Renal cortical epithelial cell (primary cell): Measurements from ENCODE around the gene CD7. TPM values are rescaled to one million over a fixed set of nuclear protein-coding genes. Genes with fewer than 3 reads are reported as not detected.
"Not testable (repeated sequence)": the region's sequence is repeated elsewhere in the genome, so short reads cannot be mapped to it uniquely, and the experiment has no call there.

Experiments
- DNase-seq: peaks from one replicate; pipeline ENCODE4 v3.0.0-alpha.2; 2011; ENCODE audit warnings: low read depth
- total RNA-seq: library from RNA; depleted of rRNA; stranded (reverse); fragments of >200 nt; gene quantifications from 2 replicates; pipeline ENCODE4 v1.2.3, GENCODE V29; 2014

The CD7 gene
- total RNA-seq: not detected in 2 replicates

DNA sequence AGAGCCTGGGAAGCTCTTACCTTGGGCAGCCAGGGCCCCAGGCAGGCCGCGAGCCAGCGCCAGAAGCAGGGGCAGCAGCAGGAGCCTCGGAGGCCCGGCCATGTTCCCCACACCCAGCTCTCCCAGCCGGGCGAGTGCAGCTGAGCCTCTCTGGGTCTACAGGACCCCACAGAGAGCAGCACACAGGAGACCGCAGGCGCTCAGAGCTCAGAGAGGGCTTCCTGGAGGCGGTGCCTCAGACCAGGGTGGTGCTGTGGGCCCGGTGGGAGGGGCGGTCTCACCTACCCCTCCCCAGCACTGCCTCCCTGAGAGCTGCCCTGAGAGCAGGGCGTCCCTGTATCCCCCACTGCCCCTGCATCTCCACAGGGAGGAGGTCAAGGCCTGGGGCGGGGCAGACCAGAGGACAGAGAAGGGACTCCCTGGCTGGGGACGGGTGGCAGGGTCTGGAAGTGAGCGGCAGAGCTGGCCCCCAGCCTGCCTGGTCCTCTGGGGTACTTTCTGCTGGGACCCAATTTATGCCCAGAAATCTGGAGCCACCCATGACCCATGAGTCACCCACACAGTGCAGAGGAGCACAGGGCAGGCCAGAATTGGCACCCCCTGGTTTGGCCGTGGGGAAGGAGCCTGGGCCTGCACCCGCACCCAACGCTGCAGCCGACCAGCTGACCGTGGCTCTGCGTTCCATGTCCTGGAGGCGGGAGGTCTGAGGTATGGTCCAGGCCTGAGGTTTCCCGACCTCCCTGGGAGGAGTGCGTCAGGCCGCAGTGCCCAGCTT is at the start of gene CD7:
Gene CD7 (minus strand): TSS at position 215 of the 775 bp plus-strand sequence. CDS start 113 bp downstream, at position 102.
- DNase-seq: no peak

- no peak for DNase-seq
These were observed 49.3 kb upstream of the CD7 start for GRCh38 chr17:82366749-82367148.

- DNase-seq: no peak
These were observed 48.3 kb upstream of the CD7 start for GRCh38 chr17:82365606-82366295.

GRCh38 chr17:82361885-82362633 is 44.7 kb upstream of the CD7 start:
- no peak for DNase-seq

- DNase-seq: peak; percentile 50
These were observed 42.2 kb upstream of the CD7 start for GRCh38 chr17:82359451-82360074.

GRCh38 chr17:82358465-82359350 is 41.3 kb upstream of the CD7 start, which contains the start of gene TEX19:
TSS of gene TEX19 (plus strand) at chr17:82359247. CDS start at chr17:82362151, 2,904 bp downstream.
- peak; percentile 34 for DNase-seq

- no peak for DNase-seq
These were observed 40.0 kb upstream of the CD7 start for GRCh38 chr17:82357394-82357793.

DNA sequence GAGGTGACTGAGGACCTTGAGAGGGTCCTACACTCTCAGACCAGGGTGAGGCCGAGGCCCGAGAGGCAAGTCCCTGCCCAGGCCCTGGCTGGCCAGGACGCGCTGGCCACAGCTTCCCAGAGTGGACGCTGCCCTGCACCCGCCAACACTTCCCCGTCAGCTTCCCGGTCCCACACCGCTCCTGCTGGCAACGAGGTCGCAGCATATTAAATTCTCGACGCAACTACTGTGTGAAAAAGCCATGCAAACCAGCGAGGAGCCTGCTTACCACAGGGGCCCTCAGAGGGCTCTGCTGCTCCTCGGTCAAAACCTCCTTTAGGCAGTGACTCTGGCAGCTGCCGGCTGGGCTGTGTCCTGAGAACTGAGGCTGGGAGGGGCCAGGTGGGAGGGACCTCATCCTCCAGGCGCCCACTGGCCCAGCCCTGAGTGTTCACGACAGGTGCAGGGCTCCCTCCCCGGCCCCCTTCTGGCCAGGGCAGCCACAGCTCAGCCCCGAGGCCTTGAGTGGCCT is 39.5 kb upstream of the CD7 start:
- no peak for DNase-seq

GRCh38 chr17:82355770-82356427 is 38.5 kb upstream of the CD7 start:
- DNase-seq: peak; percentile 81

DNA sequence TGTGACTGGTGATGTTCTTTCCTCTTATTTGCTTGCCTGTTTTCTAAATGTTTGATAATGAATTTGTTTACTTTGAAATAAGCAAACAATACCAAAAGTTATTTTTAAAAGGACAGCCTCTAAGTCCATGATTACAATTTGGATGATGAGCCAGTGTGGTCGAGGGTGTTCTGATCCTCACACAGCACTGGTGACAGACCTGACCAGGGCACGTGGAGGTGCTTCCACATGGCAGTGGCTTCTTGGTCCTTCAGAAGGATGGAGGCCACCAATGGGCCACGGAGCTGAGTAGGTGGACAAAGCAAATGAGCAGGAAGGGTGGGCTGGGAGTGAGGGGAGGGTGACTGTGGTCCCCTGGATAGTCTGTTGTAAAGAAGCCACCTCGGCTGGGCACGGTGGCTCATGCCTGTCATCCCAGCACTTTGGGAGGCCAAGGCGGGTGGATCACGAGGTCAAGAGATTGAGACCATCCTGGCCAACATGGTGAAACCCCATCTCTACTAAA is 37.4 kb upstream of the CD7 start:
- DNase-seq: no peak

- no peak for DNase-seq
These were observed 36.1 kb upstream of the CD7 start for GRCh38 chr17:82353484-82353883.

GRCh38 chr17:82351713-82352488 is 34.5 kb upstream of the CD7 start:
- peak; percentile 72 for DNase-seq

DNA sequence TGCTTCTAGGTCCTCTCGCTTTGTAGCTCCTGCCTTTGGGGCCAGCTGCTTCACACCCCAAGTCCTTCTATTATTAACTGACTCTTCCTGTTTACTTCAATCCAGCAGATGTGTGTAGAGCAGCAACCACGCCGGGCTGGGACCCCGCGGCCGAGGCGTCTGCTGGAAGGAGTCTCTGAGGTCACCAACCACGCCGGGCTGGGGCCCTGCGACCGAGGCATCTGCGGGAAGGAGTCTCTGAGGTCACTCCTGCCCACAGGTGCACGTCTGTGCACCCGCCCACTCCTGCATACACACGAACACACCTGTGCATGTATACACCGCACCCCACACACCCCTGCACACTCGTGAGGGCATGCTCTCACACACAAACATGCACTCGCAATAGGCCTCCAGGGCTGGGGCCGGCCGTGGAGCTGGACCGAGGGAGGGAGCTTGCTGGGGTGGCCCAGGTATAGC is 33.9 kb upstream of the CD7 start:
- DNase-seq: no peak

DNA sequence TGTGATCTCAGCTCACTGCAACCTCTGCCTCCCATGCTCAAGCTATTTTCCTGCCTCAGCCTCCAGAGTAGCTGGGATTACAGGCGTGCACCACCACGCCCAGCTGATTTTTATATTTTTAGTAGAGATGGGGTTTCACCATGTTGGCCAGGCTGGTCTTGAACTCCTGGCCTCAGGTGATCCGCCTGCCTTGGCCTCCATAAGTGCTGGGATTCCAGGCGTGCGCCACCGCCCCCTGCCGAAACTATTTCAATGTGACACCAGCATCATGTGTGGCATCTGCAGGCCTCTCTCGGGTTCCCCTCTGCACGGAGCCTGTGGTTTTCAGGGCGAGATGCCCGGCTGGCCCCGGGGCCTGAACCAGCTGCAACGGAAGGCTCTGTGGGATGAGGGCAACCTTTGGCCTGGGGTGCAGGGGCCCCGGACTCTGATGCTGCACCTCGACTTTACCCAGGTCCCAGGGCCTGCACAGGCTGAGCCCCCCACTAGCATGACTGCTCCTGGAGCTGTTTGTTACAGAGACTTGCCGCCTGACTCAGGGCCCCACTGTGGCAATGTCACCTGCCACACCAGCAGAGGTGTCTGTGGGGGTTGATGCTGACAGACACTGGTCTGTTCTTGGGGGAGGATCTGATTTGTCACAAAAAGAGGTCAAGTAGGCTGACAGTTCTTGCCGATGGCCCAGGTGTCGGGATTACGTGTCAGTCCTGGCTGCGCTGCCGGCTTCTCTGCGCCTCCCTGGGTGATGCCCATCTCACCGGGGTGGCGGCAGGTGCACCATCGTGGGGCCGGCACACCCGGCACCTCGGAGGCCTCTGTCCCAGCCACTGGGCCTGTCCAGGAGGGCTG is 33.0 kb upstream of the CD7 start:
- DNase-seq: no peak

DNA sequence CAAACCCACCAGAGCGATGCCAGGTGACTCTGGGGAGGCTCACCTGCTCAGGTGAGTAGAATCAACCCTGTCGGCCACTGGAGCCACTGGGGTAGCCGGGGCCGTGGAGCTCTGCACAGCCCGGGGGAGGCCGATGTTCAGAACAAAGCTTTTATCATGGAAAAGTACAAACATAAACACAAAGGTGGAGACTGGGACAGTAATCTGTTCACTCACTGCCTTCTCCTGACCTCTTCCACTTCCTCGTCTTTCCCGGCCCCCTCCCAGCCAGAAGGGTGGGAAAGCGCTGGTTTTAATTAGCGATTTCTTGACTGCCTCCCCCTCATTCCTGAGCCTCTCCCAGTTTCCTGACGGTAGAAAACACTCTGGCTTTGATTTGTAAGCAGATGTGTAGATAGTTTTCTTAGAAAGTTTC is 31.9 kb upstream of the CD7 start:
- no peak for DNase-seq

DNA sequence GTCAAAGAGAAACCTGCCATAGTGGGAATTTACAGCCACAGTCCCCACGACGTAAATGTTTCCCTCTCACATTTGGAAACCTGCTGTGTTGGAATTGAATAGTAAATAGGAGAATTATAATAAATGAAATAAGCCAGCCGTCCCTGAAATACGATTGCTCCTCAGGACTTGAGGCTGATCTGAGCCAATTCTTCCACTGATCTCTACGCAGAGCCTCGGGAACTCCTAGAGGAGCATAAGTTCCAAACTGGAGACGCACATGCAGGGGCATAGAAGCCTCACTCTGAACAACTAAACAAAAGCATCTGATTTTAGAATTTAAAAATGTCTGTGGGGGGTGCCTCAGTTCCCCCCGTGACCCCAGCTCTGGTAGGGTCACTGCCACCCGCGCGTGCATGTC is 31.5 kb upstream of the CD7 start:
- no peak for DNase-seq

DNA sequence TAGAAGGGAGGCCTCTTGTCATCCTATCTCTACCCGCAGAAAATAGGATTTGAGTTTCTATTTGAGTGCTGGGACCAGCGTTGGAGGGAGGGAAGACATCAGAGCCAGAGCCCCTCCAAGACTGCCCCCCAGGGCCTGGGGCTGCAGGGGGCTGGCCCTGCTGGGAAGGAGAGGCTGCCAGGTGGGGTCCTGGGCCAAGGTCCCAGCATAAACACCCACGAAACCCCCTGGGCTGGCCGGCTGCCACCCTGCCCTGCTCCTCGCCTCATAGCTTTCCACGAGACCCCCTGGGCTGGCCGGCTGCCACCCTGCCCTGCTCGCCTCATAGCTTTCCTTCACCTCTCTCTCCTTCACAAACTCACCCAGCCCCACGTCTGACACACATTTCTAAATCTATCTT is 31.0 kb upstream of the CD7 start:
- DNase-seq: no peak

DNA sequence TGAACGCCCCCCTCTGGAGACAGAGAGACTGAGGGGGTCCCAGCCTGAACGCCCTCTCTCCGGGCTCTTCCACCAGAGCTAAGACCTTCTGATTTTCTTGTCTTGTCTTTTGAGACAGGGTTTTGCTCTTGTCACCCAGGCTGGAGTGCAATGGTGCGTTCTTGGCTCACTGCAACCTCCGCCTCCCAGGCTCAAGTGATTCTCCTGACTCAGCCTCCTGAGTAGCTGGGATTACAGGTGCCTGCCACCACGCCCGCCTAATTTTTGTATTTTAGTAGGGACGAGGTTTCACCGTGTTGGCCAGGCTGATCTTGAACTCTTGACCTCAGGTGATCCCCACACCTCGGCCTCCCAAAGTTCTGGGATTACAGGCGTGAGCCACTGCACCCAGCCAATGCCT is 30.6 kb upstream of the CD7 start:
- not testable (repeated sequence) for DNase-seq
